Measurements from ENCODE around the gene HAP1.

DNA sequence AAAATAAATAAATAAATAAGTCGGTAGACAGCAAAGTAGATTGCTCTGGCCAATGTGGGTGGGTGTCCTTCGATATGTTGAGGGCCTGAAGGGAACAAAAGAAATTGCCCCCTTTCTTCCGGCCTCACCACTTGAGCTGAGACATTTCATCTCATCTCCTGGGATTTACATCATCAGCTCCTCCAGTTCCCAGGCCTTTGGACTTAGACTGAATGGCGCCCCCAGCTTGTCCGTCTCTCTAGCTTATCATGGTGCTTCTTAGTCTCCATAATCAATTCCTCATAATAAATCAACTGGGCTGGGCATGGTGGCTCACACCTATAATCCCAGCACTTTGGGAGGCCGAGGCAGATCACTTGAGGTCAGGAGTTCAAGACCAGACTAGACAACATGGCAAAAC lies 13.8 kb upstream of the HAP1 start:
- TF ChIP-seq, protein P1, sequence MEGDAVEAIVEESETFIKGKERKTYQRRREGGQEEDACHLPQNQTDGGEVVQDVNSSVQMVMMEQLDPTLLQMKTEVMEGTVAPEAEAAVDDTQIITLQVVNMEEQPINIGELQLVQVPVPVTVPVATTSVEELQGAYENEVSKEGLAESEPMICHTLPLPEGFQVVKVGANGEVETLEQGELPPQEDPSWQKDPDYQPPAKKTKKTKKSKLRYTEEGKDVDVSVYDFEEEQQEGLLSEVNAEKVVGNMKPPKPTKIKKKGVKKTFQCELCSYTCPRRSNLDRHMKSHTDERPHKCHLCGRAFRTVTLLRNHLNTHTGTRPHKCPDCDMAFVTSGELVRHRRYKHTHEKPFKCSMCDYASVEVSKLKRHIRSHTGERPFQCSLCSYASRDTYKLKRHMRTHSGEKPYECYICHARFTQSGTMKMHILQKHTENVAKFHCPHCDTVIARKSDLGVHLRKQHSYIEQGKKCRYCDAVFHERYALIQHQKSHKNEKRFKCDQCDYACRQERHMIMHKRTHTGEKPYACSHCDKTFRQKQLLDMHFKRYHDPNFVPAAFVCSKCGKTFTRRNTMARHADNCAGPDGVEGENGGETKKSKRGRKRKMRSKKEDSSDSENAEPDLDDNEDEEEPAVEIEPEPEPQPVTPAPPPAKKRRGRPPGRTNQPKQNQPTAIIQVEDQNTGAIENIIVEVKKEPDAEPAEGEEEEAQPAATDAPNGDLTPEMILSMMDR (conservative IDR thresholded peaks at IDR 0.05): no peak
- no peak for TF ChIP-seq ZFX (IDR thresholded peaks at IDR 0.05)

Data from C4-2B (cell line).